ENCODE measurements around the gene YEATS4.

Gene YEATS4

GRCh38 chr12:69343357-69343756 is 16.2 kb upstream of the YEATS4 start:
- no peak for DNase-seq

DNA sequence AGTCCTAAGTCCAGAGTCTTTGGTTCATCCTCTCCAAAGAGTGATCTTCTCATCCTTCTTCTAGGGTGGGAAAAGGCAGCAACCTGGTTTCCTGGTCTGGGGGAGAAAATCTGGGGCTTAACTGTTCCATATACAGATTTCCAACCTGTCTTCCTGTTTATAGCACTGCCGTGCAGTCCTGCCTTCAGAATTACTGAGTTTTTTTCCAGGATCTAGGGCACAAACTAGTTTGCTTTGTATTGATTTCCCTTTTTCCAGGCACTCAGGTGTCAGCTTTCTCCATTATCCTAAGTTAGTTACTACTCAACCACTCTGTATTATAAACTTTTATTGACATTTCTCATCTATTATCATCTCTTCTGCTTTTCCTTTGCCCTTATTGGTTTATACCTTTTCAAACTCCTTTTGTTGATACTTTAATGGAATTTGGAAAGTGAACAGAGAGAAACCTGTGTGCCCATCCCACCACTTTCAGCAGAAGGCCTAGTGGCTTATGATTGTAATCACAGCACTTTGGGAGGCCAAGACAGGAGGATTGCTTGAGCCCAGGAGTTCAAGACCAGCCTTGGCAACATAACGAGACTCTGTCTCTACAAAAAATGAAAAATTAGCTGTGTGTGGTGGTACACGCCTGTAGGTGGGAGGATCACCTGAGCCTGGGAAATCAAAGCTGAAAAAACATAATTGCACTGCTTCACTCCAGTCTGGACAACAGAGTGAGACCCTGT is 15.5 kb upstream of the YEATS4 start:
- DNase-seq, result no peak

DNA sequence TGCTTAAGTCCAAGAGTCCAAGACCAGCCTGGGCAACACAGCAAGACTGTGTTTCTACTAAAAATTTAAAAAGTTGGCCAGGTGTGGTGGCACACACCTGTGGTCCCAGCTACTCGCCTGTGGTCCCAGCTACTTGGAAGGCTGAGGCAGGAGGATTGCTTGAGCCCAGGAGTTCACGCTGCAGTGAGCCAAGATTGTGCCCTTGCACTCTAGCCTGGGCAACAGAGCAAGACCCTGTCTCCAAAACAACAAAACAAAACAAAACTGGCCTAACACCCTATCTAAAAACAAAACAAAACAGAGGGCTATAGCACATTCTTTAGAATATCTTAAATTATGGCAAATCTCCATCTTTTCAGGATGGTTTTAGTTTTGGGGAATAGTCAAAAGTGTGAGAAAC is 14.5 kb upstream of the YEATS4 start:
- DNase-seq, result no peak

DNA sequence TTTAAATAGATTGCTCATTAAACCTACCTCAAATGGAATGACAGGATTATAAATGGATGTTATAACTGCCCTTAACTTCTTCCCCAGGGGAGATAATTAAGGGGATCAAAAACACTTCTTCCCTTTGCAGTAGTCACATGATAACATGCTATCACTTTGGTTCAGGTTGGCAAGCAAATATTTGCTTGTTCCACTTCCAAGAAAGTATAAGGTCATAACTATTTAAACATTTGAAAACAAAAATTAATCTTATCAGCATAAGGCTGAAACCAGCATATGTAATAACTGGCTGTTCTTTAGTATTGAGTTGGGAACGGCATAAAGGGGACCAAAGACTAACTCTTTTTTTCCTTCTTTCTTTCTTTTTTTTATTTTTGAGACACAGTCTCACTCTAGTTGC is 13.8 kb upstream of the YEATS4 start:
- no peak for DNase-seq

GRCh38 chr12:69348162-69348938 is 11.2 kb upstream of the YEATS4 start, which contains the start of gene LYZ:
TSS of gene LYZ (plus strand) at chr12:69348381. CDS start at chr12:69348409, 28 bp downstream.
- no peak for DNase-seq

GRCh38 chr12:69350002-69350626 is 9.4 kb upstream of the YEATS4 start:
- no peak for DNase-seq

GRCh38 chr12:69350777-69351176 is 8.8 kb upstream of the YEATS4 start:
- DNase-seq, result no peak

DNA sequence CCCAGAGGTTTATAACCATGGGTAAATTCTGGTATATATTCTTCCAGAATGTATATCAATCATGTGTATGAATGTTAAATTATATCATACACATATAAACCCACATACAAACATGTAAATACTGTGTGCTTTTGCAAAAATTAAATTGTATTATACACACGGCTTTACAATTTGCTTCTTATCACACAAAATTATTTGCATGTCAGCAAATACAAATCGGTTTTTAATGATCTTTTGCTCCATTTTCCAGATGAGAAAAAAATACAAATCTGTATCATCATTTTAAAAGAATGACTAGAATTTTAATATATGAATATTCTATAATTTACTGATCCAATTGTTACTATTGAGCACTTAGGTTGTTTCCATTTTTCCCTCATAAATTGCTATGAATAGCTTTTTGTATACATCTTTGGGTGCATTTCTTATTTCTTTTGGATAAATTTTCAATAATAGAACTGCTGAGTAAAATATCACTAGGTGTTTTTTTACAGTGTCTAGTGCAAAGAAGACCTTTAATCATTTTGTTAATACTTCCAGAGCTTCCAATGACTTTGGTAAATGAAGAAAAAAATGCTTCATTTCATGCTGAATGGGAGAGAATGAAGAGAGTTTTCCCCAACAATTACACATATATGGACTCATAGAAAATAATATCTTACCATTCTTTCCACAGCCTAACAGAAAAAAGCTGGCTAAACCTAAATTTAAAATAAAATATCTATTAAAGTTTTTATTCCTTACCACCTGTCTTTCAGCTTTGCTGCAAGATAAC is 7.9 kb upstream of the YEATS4 start:
- no peak for DNase-seq

DNA sequence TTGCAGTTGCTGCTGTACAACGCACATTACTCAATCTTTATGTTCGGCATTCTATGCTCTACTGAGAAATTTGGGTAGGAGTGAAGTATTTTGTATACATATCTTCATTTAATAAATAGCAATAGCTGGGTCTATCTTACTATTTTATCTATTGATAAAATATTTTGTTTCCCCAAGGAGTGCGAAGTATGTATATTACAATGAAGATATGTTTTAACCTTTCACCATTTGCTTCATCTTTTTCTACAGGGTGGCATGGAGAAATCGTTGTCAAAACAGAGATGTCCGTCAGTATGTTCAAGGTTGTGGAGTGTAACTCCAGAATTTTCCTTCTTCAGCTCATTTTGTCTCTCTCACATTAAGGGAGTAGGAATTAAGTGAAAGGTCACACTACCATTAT is 6.6 kb upstream of the YEATS4 start:
- no peak for DNase-seq

DNA sequence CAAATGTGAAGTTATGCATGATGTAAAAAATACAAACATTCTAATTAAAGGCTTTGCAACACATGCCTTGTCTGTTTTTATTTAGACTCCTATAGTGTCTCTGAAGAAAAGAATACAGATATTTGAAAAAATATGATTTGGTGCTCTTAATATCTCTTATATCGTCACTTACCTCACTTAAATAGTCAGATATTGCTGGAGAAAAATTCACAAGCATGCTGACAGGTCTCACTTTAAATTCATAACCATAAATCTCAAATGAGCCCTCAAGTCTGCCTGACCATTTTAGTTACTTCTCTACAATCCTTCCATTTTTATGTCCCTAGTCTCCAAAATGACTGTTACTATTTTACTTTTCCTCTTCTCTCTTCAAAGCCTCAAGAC is 5.4 kb upstream of the YEATS4 start:
- no peak for DNase-seq

DNA sequence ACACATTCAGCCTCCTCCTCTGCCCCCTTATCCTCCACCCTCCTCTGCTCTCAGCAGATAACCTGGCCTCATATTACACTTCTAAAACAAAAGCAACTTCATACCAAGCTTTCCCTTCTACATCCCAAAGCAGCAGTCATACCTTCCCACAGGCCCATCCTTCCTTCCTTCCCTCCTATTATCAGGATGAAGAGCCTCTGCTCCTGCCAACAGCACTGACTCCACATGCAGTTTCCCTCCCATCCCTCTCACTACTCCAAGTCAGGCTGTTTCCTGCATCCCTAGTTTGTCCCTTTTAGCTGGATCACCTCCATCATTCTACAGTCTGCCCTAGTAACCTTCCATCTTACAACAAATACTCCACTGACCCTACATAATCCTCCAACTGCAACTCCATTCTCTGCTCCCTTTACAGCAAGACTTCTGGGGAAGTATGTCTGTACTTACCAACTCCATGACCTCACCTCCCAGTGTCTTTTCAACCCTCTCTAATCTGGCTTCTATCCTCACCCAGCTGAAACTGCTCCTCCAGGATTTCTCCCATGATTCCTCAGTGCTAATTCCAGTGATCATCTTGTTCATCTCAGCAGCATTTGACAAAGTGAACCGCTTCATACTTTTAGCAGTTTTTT is 4.9 kb upstream of the YEATS4 start:
- no peak for DNase-seq

- DNase-seq, result no peak
Observed at GRCh38 chr12:69355363-69356028, 4.0 kb upstream of the YEATS4 start.

DNA sequence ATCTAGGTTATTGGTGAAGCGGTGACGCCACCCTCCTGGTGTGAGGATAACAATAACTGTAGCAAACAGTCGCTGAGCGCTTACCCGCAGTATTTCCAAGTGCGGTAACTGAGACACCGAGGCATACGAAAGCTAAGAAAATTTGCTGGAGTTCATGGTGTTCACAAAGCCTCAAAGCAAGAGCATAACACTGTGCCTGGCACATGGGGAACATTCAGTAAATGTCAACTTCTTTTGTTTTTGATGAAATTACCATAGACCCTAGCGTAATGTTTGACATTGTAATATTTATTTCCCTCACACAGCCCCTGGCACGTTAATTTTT is 767 bp downstream of the YEATS4 start:
- DNase-seq, result no peak

- no peak for DNase-seq
Observed at GRCh38 chr12:69366796-69367195, 7.3 kb downstream of the YEATS4 start.

DNA sequence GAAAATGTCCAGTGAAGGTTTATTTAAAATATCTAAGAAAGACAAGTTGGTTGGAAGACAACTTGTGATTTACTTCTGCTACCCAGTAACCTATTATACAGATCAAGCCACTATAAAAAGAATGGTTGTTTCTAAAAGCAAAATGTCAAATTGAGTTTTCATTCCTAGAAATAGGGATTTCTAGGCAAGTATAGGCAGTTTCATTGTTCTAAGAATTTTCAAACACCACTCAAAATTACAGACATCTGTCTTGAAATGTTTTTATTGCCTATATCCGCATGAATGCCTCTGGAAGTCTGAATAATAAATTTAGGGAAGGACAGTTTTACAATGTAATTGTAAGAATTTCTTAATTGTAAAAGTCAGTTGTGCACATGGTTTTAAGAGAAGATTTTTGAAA is 8.6 kb downstream of the YEATS4 start:
- no peak for DNase-seq

- peak; percentile 39 for DNase-seq
Observed at GRCh38 chr12:69383074-69383473, 23.5 kb downstream of the YEATS4 start.

GRCh38 chr12:69385038-69385437 is 25.5 kb downstream of the YEATS4 start:
- DNase-seq, result no peak

- no peak for DNase-seq
Observed at GRCh38 chr12:69386921-69387320, 27.4 kb downstream of the YEATS4 start.

DNA sequence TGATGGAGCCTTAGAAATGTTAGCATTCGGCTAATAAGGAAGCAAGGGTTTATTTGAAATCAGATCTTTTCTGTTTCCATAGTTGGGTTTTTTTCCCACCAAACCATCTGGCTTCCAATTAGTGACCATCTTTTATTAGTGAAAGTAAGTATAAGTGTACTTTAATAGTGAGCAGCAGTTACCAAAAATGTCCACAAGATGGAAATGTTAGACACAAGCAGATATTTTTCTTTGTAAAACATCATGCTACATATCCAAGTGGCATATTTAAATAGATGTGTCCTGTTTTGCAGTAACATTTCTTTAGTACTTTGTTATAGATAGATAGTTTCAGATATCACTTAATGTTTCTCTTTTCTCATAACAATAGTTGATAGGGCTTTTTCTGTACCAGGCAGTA is 28.8 kb downstream of the YEATS4 start:
- peak; percentile 78 for DNase-seq

GRCh38 chr12:69389831-69390230 is 30.3 kb downstream of the YEATS4 start:
- no peak for DNase-seq

DNA sequence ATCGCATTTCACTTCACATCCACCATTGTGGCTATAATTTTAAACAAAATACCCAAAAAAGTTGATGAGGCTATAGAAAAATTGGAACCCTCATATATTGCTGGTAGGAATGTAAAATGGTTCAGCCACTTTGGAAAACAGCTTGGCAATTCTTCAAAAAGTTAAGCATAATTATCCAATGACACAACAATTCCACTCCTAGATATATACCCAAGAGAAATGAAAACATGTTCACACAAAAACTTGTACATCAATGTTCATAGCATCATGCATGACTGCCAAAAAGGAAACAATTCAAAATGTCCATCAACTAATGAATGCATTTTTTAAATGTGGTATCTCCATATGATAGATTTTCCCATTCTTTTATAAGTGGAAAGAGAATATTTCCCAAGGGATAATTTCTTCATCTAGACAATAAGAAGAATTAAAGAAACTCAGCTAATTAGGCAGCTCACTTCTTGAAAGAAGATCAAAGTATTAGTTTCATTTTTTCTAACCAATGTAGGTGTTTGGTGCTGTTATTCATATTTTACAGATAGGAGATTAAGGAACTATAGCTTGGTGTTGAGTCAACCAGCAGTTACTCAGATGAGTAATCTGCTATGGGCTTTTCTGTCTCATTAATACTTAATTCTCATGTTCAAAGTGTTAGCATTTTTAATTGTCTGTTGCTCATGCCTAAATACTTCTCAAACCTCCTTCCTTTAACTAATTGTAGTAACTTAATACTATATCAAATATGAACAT is 32.8 kb downstream of the YEATS4 start:
- no peak for DNase-seq

DNA sequence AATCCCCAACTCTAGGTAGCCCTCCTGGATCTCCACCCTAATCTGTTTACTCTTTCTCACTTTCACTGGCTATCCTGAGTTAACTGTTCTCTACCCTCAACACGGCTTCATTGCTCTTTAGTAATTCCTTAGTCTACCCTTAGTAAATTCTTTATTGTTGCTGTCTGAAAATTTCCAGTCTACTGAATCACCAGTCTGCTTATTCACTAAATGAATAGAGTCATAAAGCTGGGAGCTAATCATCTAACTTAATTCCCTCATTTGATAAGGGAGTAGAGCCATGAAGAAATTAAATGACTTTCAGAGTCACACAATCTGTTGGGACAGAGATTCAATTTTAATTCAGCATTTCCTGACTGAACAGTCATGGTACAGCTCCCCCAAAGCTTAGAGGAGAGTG is 36.5 kb downstream of the YEATS4 start:
- DNase-seq, result no peak

Measured in NCI-H2171 treated with DMSO at 0.1 percent for 48 hours (cell line).